IMR-90 (cell line): Measurements from ENCODE around the gene DNAJC17. TPM values are rescaled to one million over a fixed set of nuclear protein-coding genes. Genes with fewer than 3 reads are reported as not detected.

Experiments
- ATAC-seq: fragments of 200-7000 bp; cut with Tn5 transposase; 2 replicates; pipeline ENCODE4 v1.9.1; 2020; ENCODE audit warnings: low read depth, mild to moderate bottlenecking, moderate library complexity
- BruUV-seq: library from RNA; stranded (reverse); fragments of 400-500 nt; replicated peaks from 2 replicates; lab custom pipeline; 2021; lab: Mats Ljungman, UMichigan
- CTCF ChIA-PET: fragments of 300-600 bp; formaldehyde crosslinking; extraction: SDS; loops from one replicate; lab custom pipeline; 2021; ENCODE audit warnings: antibody characterized with exemption; lab: Yijun Ruan, JAX
- POLR2A ChIA-PET: fragments of 300-600 bp; sonication (Branson Sonifier 250); formaldehyde crosslinking; loops from one replicate; lab custom pipeline; 2022; ENCODE audit warnings: antibody characterized with exemption; ENCODE audit not compliant: unreplicated experiment; lab: Charles Lee
- DNase-seq: peaks from one replicate; pipeline ENCODE4 v3.0.0; 2013
- H2AFZ ChIP-seq: replicated peaks from 2 replicates; pipeline ENCODE3; 2013; ENCODE audit warnings: low read length, mild to moderate bottlenecking; ENCODE audit not compliant: poor library complexity
- H2AK5ac ChIP-seq: 2 replicates; pipeline ENCODE4 v1.6.1; 2013; ENCODE audit warnings: low read depth, low read length, inconsistent platforms
- H2AK9ac ChIP-seq: replicated peaks from 2 replicates; pipeline ENCODE3; 2013; ENCODE audit warnings: mild to moderate bottlenecking, low read depth, low read length, moderate library complexity; ENCODE audit not compliant: poor library complexity
- H2BK120ac ChIP-seq: 2 replicates; pipeline ENCODE4 v1.6.1; 2013; ENCODE audit warnings: low read depth, low read length, inconsistent platforms
- H2BK15ac ChIP-seq: 3 replicates; pipeline ENCODE4 v1.6.1; 2013; ENCODE audit warnings: low read depth, low read length, inconsistent platforms
- H2BK20ac ChIP-seq: 2 replicates; pipeline ENCODE4 v1.6.1; 2013; ENCODE audit warnings: low read depth, mild to moderate bottlenecking, inconsistent platforms, low read length, moderate library complexity
- H2BK5ac ChIP-seq: 2 replicates; pipeline ENCODE4 v1.6.1; 2013; ENCODE audit warnings: mild to moderate bottlenecking, low read depth, low read length, inconsistent platforms; ENCODE audit not compliant: poor library complexity, severe bottlenecking
- H3K14ac ChIP-seq: replicated peaks from 2 replicates; pipeline ENCODE4 v1.6.1; 2013; ENCODE audit warnings: low read depth, low read length, inconsistent platforms
- H3K18ac ChIP-seq: 2 replicates; pipeline ENCODE4 v1.6.1; 2013; ENCODE audit warnings: low read depth, low read length, control low read depth
- H3K23ac ChIP-seq: 2 replicates; pipeline ENCODE4 v1.6.1; 2013; ENCODE audit warnings: low read depth, low read length, inconsistent platforms
- H3K27ac ChIP-seq: 2 replicates; pipeline ENCODE4 v1.5.1; 2013; ENCODE audit warnings: mild to moderate bottlenecking, control low read depth, low read length; ENCODE audit not compliant: insufficient read depth
- H3K27me3 ChIP-seq: 2 replicates; pipeline ENCODE4 v1.6.1; 2013; ENCODE audit warnings: low read length; ENCODE audit not compliant: control insufficient read depth, insufficient read depth
- H3K36me3 ChIP-seq: 2 replicates; pipeline ENCODE4 v1.6.1; 2013; ENCODE audit warnings: low read length, mixed read lengths; ENCODE audit not compliant: control insufficient read depth, insufficient read depth
- H3K4ac ChIP-seq: 2 replicates; pipeline ENCODE4 v1.6.1; 2013; ENCODE audit warnings: low read depth, low read length, inconsistent platforms
- H3K4me1 ChIP-seq: 2 replicates; pipeline ENCODE4 v1.6.1; 2013; ENCODE audit warnings: low read length, mixed read lengths; ENCODE audit not compliant: control insufficient read depth, insufficient read depth
- H3K4me2 ChIP-seq: 2 replicates; pipeline ENCODE4 v1.6.1; 2013; ENCODE audit warnings: low read depth, mild to moderate bottlenecking, control low read depth, low read length, moderate library complexity
- H3K4me3 ChIP-seq: 2 replicates; pipeline ENCODE4 v1.5.1; 2013; ENCODE audit warnings: low read depth, mild to moderate bottlenecking, control low read depth, low read length, moderate library complexity; ENCODE audit not compliant: insufficient read depth
- H3K56ac ChIP-seq: 2 replicates; pipeline ENCODE4 v1.6.1; 2013; ENCODE audit warnings: low read length, inconsistent platforms; ENCODE audit not compliant: insufficient read depth; ENCODE audit errors: extremely low read depth
- H3K79me1 ChIP-seq, 2 experiments: 2 replicates each; pipeline ENCODE4 v1.6.1; 2013; ENCODE audit warnings: low read length in 2 of 2, inconsistent platforms in 1 of 2, low read depth in 1 of 2
- H3K9ac ChIP-seq: 2 replicates; pipeline ENCODE4 v1.6.1; 2013; ENCODE audit warnings: low read depth, low read length, control low read depth
- H3K9me1 ChIP-seq: 2 replicates; pipeline ENCODE4 v1.6.1; 2013; ENCODE audit warnings: low read length, inconsistent platforms; ENCODE audit not compliant: insufficient read depth
- H3K9me3 ChIP-seq: 2 replicates; pipeline ENCODE4 v1.6.1; 2013; ENCODE audit warnings: low read length; ENCODE audit not compliant: control insufficient read depth, insufficient read depth
- H4K20me1 ChIP-seq: 2 replicates; pipeline ENCODE4 v1.6.1; 2013; ENCODE audit warnings: low read length, inconsistent platforms; ENCODE audit not compliant: insufficient read depth
- H4K5ac ChIP-seq: 2 replicates; pipeline ENCODE4 v1.6.1; 2013; ENCODE audit warnings: mild to moderate bottlenecking, low read depth, low read length, control low read depth
- H4K8ac ChIP-seq, 2 experiments: 2 replicates each; pipeline ENCODE4 v1.6.1; 2013; ENCODE audit warnings: low read depth in 2 of 2, low read length in 2 of 2, control low read depth in 1 of 2, inconsistent platforms in 1 of 2
- H4K91ac ChIP-seq: 2 replicates; pipeline ENCODE4 v1.6.1; 2013; ENCODE audit warnings: low read depth, low read length, inconsistent platforms; ENCODE audit not compliant: insufficient read depth
- BHLHE40 ChIP-seq: fragments of 150-350 bp; IDR thresholded peaks from 2 replicates; pipeline ENCODE4 v1.6.1; 2016; ENCODE audit warnings: mild to moderate bottlenecking, low read depth, low read length
- CEBPB ChIP-seq: IDR thresholded peaks from 2 replicates; pipeline ENCODE4 v1.6.1; 2012; ENCODE audit warnings: low read depth, low read length, improper control_type of control experiment
- CHD1 ChIP-seq: IDR thresholded peaks from 2 replicates; pipeline ENCODE4 v1.6.1; 2012; ENCODE audit warnings: low read depth, low read length, improper control_type of control experiment
- MAZ ChIP-seq: IDR thresholded peaks from 2 replicates; pipeline ENCODE4 v1.6.1; 2012; ENCODE audit warnings: low read depth, mild to moderate bottlenecking, low read length, improper control_type of control experiment, moderate library complexity, borderline replicate concordance
- MXI1 ChIP-seq: IDR thresholded peaks from 2 replicates; pipeline ENCODE4 v1.6.1; 2012; ENCODE audit warnings: low read depth, mild to moderate bottlenecking, low read length, moderate library complexity, borderline replicate concordance
- NFE2L2 ChIP-seq: fragments of 150-350 bp; IDR thresholded peaks from 2 replicates; pipeline ENCODE4 v1.6.1; 2016; ENCODE audit warnings: low read depth, mild to moderate bottlenecking, low read length
- POLR2A ChIP-seq: IDR thresholded peaks from 2 replicates; pipeline ENCODE4 v1.6.1; 2012; ENCODE audit warnings: mild to moderate bottlenecking, low read depth, low read length
- RAD21 ChIP-seq: IDR thresholded peaks from 2 replicates; pipeline ENCODE4 v1.6.1; 2012; ENCODE audit warnings: low read length, improper control_type of control experiment
- RCOR1 ChIP-seq: IDR thresholded peaks from 2 replicates; pipeline ENCODE4 v1.6.1; 2012; ENCODE audit warnings: mild to moderate bottlenecking, low read length, improper control_type of control experiment; ENCODE audit not compliant: insufficient replicate concordance
- RFX5 ChIP-seq: IDR thresholded peaks from 2 replicates; pipeline ENCODE4 v1.8.0; 2012; ENCODE audit warnings: low read depth, mild to moderate bottlenecking, low read length, moderate library complexity
- WGBS, 2 experiments: methylation state at CpG; one replicate each; pipeline versions ENCODE4 v1.1.5 to v1.1.7; 2013; ENCODE audit warnings: missing lambda C conversion rate in 2 of 2; ENCODE audit not compliant: insufficient read length in 1 of 2; ENCODE audit errors: extremely low coverage in 2 of 2; 5-methylcytosine and 5-hydroxymethylcytosine counted together
- dilution Hi-C: fragments of 300-500 bp; cut with HindIII; formaldehyde crosslinking; loops from one replicate; pipeline ENCODE4 v1.14.3; 2018; ENCODE audit warnings: low sequenced_read_pairs; ENCODE audit not compliant: unreplicated experiment
- in situ Hi-C: fragments of 300-500 bp; cut with MboI; formaldehyde crosslinking; loops from 3 replicates; pipeline ENCODE4 v1.14.3; 2019; ENCODE audit warnings: low sequenced_read_pairs, inconsistent platforms, mixed read lengths
- intact Hi-C: fragments of 100-400 bp; cut with micrococcal nuclease; formaldehyde crosslinking; loops from 2 replicates; pipeline ENCODE4 v1.10.0; 2022
- polyA plus RNA-seq, 3 experiments: library from polyadenylated mRNA; depleted of rRNA; stranded (reverse); fragments of >200 nt; gene quantifications; 2 replicates each; pipeline ENCODE4 v1.2.3, GENCODE V29; 2012; ENCODE audit warnings: low replicate concordance in 1 of 3
- total RNA-seq: library from RNA; depleted of rRNA; stranded (reverse); fragments of >200 nt; gene quantifications from 2 replicates; pipeline ENCODE4 v1.2.3, GENCODE V29; 2012
- TF ChIP-seq, protein P1 (sequence below): fragments of 150-350 bp; IDR thresholded peaks from 2 replicates; pipeline ENCODE4 v1.6.1; 2017; ENCODE audit warnings: mild to moderate bottlenecking, antibody characterized with exemption, low read length, low read depth
- TF ChIP-seq, protein P2 (sequence below): fragments of 150-350 bp; IDR thresholded peaks from 2 replicates; pipeline ENCODE4 v1.6.1; 2016; ENCODE audit warnings: low read depth, mild to moderate bottlenecking, low read length, moderate library complexity, borderline replicate concordance
- TF ChIP-seq, protein P3 (sequence below): conservative IDR thresholded peaks from 2 replicates; pipeline ENCODE4 v1.5.1; 2012; ENCODE audit warnings: mild to moderate bottlenecking, low read depth, low read length, improper control_type of control experiment

DNAJC17 gene
- total and polyA plus RNA-seq, 2 of the 4 experiments (the other 2 are of a cell fraction) = 58.6 to 107 TPM

DNA sequence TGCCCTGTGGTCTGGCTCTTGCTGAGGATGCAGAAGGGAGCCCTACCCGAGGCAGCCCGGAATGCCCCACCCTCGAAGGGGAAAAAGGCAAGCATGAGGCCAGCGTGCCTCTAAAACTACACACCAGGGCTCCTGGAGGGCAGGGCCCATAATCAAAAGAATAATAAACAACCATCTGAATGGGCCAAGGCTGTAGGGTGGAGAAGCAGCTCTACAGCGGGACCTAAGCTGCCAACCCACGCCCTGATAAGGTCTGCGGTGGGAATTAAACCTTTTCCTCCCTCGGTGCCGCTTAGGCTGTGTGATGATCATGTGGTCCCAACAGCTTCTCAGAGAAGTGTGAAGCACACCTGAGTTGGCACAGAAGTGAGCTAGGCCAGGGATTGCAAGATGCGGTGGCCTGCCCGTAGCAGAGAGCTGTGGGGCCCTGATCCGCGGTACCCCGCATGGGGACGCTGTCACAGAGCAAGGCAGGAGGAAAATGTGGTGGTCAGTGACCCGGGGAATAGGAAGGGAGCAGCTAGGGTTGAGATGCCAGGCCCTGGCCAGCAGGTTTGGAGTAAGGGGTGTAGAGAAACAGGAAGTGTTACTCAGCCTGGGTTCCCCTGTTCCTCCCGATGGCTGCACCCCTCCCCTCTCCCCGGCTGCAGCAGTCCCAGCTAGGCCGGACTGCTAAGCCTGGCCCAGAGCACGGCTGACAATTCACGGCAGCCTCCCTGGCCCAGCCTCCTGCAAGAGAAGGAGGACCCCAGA, 38.6 kb downstream of the DNAJC17 start:
- H4K91ac ChIP-seq = no peak overlapping the region
- no peak overlapping the region for H4K5ac ChIP-seq
- H3K4me2 ChIP-seq = no peak overlapping the region
- H3K36me3 ChIP-seq = peaks cover 26% of the 10 kb centered on the region
- intact Hi-C loops (no loop called here), dilution Hi-C loops (no loop called here), in situ Hi-C loops (no loop called here)
- no peak overlapping the region for H3K4me3 ChIP-seq
- no TSS peak for BruUV-seq
- CTCF ChIA-PET = no interaction called here
- peaks cover 9% of the 10 kb centered on the region; the same call in 1 of the 2 replicates for H4K20me1 ChIP-seq
- H2AK9ac ChIP-seq = no peak overlapping the region
- no peaks in the 10 kb centered on the region for H3K27me3 ChIP-seq
- no peak overlapping the region for H2BK15ac ChIP-seq
- H2BK120ac ChIP-seq = no peak overlapping the region
- POLR2A ChIA-PET = no interaction called here
- TF ChIP-seq MXI1 (no peak), CEBPB (no peak), NFE2L2 (no peak), RCOR1 (no peak), RAD21 (no peak), POLR2A (no peak), MAZ (no peak), RFX5 (no peak), BHLHE40 (no peak), CHD1 (no peak)
- TF ChIP-seq, protein P1, sequence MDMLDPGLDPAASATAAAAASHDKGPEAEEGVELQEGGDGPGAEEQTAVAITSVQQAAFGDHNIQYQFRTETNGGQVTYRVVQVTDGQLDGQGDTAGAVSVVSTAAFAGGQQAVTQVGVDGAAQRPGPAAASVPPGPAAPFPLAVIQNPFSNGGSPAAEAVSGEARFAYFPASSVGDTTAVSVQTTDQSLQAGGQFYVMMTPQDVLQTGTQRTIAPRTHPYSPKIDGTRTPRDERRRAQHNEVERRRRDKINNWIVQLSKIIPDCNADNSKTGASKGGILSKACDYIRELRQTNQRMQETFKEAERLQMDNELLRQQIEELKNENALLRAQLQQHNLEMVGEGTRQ = no peak
- TF ChIP-seq, protein P2, sequence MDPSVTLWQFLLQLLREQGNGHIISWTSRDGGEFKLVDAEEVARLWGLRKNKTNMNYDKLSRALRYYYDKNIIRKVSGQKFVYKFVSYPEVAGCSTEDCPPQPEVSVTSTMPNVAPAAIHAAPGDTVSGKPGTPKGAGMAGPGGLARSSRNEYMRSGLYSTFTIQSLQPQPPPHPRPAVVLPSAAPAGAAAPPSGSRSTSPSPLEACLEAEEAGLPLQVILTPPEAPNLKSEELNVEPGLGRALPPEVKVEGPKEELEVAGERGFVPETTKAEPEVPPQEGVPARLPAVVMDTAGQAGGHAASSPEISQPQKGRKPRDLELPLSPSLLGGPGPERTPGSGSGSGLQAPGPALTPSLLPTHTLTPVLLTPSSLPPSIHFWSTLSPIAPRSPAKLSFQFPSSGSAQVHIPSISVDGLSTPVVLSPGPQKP = no peak
- TF ChIP-seq, protein P3, sequence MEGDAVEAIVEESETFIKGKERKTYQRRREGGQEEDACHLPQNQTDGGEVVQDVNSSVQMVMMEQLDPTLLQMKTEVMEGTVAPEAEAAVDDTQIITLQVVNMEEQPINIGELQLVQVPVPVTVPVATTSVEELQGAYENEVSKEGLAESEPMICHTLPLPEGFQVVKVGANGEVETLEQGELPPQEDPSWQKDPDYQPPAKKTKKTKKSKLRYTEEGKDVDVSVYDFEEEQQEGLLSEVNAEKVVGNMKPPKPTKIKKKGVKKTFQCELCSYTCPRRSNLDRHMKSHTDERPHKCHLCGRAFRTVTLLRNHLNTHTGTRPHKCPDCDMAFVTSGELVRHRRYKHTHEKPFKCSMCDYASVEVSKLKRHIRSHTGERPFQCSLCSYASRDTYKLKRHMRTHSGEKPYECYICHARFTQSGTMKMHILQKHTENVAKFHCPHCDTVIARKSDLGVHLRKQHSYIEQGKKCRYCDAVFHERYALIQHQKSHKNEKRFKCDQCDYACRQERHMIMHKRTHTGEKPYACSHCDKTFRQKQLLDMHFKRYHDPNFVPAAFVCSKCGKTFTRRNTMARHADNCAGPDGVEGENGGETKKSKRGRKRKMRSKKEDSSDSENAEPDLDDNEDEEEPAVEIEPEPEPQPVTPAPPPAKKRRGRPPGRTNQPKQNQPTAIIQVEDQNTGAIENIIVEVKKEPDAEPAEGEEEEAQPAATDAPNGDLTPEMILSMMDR = no peak
- no peaks in the 10 kb centered on the region for H3K9me3 ChIP-seq
- no peak overlapping the region for H2BK20ac ChIP-seq
- no peak overlapping the region; the same call in 1 of the 2 replicates for H3K23ac ChIP-seq
- DNase-seq (no peak), ATAC-seq (no peak)
- no peaks in the 10 kb centered on the region; a peak in 1 of 4 replicates for H3K79me1 ChIP-seq
- H3K56ac ChIP-seq = no peak overlapping the region
- no peak overlapping the region for H2AK5ac ChIP-seq
- H3K27ac ChIP-seq = no peak overlapping the region
- H2AFZ ChIP-seq = no peak overlapping the region
- 94% methylated on average over 3 of the region's 21 CpGs; no CpG with 5 or more reads in 1 of the 2 experiments for WGBS, 2 experiments
- H3K14ac ChIP-seq = no peak overlapping the region
- peaks cover 12% of the 10 kb centered on the region for H3K9me1 ChIP-seq
- peaks cover 20% of the 10 kb centered on the region for H3K4me1 ChIP-seq
- no peak overlapping the region for H3K4ac ChIP-seq
- H2BK5ac ChIP-seq = no peak overlapping the region
- no peak overlapping the region for H3K18ac ChIP-seq
- no peak overlapping the region for H3K9ac ChIP-seq
- no peak overlapping the region for H4K8ac ChIP-seq
